Thyroid gland (tissue), 4 donors: ENCODE measurements around the gene GATAD2A.

Source experiments
- POLR2A ChIP-seq, 2 donors: fragments of 450-650 bp; IDR thresholded peaks; one replicate each; pipeline ENCODE4 v1.6.1; 2017; ENCODE audit warnings: antibody characterized with exemption in 2 of 2, mild to moderate bottlenecking in 2 of 2, moderate library complexity in 1 of 2
- TF ChIP-seq, protein P1 (sequence below), 6 experiments: fragments of 200-600 bp in 3 of 6; fragments of 450-650 bp in 3 of 6; sonication (generic) in 3 of 6; IDR thresholded peaks; one replicate each; pipeline ENCODE4 v1.5.1; 2016 to 2019; ENCODE audit warnings: antibody characterized with exemption in 6 of 6, mild to moderate bottlenecking in 2 of 6, inconsistent platforms in 1 of 6, moderate library complexity in 1 of 6

- no peak for TF ChIP-seq POLR2A (IDR thresholded peaks at IDR 0.05)
- TF ChIP-seq, protein P1, sequence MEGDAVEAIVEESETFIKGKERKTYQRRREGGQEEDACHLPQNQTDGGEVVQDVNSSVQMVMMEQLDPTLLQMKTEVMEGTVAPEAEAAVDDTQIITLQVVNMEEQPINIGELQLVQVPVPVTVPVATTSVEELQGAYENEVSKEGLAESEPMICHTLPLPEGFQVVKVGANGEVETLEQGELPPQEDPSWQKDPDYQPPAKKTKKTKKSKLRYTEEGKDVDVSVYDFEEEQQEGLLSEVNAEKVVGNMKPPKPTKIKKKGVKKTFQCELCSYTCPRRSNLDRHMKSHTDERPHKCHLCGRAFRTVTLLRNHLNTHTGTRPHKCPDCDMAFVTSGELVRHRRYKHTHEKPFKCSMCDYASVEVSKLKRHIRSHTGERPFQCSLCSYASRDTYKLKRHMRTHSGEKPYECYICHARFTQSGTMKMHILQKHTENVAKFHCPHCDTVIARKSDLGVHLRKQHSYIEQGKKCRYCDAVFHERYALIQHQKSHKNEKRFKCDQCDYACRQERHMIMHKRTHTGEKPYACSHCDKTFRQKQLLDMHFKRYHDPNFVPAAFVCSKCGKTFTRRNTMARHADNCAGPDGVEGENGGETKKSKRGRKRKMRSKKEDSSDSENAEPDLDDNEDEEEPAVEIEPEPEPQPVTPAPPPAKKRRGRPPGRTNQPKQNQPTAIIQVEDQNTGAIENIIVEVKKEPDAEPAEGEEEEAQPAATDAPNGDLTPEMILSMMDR (IDR thresholded peaks at IDR 0.05), result no peak
These were observed 30.7 kb downstream of the GATAD2A start for GRCh38 chr19:19436137-19436691.
